Measurements from ENCODE around the gene IGFBP5. TPM values are rescaled to one million over a fixed set of nuclear protein-coding genes. Genes with fewer than 3 reads are reported as not detected.

The IGFBP5 gene
- total and polyA plus RNA-seq, 10 of the 15 experiments (the other 5 are each of a cell fraction or from before 2014, with no cell fraction given) = 2.8 TPM; not detected in 9

DNA sequence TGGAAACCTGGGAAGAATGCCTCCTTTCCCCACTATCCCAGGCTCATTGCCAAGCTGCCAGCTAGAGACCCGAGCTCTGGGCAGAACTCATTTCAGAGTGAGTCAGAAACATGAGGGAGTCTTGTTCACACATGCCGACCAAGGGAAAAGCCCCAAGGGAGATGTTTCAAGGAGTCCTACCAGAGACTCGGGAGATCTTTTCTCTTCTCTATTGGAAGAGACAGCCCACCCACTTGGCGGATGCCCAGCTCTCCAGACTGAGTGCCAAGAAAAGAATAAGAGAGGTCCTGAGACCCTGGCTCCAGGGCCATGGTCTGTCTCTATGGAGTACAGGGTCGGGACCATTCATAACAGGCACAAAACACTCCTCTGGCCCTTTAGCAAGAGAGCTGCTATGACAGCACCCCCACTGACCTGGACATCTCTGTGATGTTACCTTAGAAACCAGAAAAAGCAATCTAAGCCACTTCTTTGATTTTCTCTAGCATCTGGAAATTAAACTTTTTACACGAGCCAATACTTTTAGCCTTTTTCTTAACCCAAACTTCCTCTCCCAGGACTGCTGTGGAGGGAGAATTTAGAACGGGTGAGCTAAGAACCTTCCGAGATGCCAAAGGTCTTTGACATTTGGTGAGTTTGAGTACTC lies 18.5 kb upstream of the IGFBP5 start (continued):
- TF ChIP-seq, protein P1, sequence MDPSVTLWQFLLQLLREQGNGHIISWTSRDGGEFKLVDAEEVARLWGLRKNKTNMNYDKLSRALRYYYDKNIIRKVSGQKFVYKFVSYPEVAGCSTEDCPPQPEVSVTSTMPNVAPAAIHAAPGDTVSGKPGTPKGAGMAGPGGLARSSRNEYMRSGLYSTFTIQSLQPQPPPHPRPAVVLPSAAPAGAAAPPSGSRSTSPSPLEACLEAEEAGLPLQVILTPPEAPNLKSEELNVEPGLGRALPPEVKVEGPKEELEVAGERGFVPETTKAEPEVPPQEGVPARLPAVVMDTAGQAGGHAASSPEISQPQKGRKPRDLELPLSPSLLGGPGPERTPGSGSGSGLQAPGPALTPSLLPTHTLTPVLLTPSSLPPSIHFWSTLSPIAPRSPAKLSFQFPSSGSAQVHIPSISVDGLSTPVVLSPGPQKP (IDR thresholded peaks at IDR 0.05; ENCODE audit: low read depth, low read length) = no peak
- TF ChIP-seq, protein P2, sequence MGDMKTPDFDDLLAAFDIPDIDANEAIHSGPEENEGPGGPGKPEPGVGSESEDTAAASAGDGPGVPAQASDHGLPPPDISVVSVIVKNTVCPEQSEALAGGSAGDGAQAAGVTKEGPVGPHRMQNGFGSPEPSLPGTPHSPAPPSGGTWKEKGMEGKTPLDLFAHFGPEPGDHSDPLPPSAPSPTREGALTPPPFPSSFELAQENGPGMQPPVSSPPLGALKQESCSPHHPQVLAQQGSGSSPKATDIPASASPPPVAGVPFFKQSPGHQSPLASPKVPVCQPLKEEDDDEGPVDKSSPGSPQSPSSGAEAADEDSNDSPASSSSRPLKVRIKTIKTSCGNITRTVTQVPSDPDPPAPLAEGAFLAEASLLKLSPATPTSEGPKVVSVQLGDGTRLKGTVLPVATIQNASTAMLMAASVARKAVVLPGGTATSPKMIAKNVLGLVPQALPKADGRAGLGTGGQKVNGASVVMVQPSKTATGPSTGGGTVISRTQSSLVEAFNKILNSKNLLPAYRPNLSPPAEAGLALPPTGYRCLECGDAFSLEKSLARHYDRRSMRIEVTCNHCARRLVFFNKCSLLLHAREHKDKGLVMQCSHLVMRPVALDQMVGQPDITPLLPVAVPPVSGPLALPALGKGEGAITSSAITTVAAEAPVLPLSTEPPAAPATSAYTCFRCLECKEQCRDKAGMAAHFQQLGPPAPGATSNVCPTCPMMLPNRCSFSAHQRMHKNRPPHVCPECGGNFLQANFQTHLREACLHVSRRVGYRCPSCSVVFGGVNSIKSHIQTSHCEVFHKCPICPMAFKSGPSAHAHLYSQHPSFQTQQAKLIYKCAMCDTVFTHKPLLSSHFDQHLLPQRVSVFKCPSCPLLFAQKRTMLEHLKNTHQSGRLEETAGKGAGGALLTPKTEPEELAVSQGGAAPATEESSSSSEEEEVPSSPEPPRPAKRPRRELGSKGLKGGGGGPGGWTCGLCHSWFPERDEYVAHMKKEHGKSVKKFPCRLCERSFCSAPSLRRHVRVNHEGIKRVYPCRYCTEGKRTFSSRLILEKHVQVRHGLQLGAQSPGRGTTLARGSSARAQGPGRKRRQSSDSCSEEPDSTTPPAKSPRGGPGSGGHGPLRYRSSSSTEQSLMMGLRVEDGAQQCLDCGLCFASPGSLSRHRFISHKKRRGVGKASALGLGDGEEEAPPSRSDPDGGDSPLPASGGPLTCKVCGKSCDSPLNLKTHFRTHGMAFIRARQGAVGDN (IDR thresholded peaks at IDR 0.05) = no peak
- TF ChIP-seq, protein P3, sequence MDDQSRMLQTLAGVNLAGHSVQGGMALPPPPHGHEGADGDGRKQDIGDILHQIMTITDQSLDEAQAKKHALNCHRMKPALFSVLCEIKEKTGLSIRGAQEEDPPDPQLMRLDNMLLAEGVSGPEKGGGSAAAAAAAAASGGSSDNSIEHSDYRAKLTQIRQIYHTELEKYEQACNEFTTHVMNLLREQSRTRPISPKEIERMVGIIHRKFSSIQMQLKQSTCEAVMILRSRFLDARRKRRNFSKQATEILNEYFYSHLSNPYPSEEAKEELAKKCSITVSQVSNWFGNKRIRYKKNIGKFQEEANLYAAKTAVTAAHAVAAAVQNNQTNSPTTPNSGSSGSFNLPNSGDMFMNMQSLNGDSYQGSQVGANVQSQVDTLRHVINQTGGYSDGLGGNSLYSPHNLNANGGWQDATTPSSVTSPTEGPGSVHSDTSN (IDR thresholded peaks at IDR 0.05; ENCODE audit: insufficient replicate concordance, low read depth, low read length) = no peak

DNA sequence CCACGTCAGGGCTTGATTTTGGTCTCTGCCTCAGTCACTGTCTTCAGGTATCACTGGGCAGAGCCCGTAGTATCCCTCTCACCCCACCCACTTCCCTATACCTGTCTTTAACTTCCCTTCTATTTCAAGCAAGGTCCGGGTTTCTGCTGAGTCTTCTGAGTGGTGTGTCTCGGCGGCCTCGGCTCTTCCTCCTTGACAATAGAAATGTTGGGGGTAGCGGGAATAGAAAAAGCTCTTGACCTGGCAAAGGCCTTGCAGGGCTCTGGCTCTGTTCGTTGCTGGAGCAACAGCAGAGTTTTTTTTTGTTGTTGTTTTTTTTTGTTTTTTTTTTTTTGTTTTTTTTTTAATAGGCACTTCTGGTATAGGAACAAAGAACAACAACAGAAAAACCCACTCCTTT lies 16.0 kb upstream of the IGFBP5 start:
- no peaks in the 10 kb centered on the region for H4K20me1 ChIP-seq (ENCODE audit: control insufficient read depth, insufficient read depth)
- no TSS peak for BruUV-seq (replicated peaks)
- ChIA-PET POLR2A (no interaction called here), RAD21 (ENCODE audit: unreplicated experiment) (no interaction called here), SMC1A (ENCODE audit: uncharacterized antibody, unreplicated experiment) (no interaction called here), CTCF (no interaction called here)
- TF ChIP-seq MXI1 (IDR thresholded peaks at IDR 0.05; ENCODE audit: low read depth, low read length) (no peak), CEBPB (IDR thresholded peaks at IDR 0.05; ENCODE audit: borderline replicate concordance in 1 of 2, low read depth in 2 of 2, low read length in 2 of 2) (no peak), RAD21 (IDR thresholded peaks at IDR 0.05; ENCODE audit: insufficient read depth, low read depth, low read length) (no peak), SUZ12 (IDR thresholded peaks at IDR 0.05; ENCODE audit: unreplicated experiment) (no peak)
- in situ Hi-C loops (cut with MboI) = no loop called here
- no peaks in the 10 kb centered on the region for H3K79me2 ChIP-seq (ENCODE audit: control insufficient read depth, insufficient read depth, low read length)
- H3K9me3 ChIP-seq (replicated peaks; ENCODE audit: control insufficient read depth, insufficient read depth, low read length) = no peaks in the 10 kb centered on the region; the same call in 2 of the 3 replicates
- H3K4me1 ChIP-seq (ENCODE audit: control insufficient read depth, insufficient read depth, low read length) = no peaks in the 10 kb centered on the region
- WGBS (ENCODE audit: insufficient coverage, insufficient replicate concordance, low lambda C conversion rate, missing lambda C conversion rate) = 36% methylated on average over 8 of the region's 8 CpGs
- H3K4me3 ChIP-seq = no peak overlapping the region
- H3K9ac ChIP-seq (ENCODE audit: control insufficient read depth, insufficient read depth, low read length) = no peak overlapping the region
- no peaks in the 10 kb centered on the region for H3K36me3 ChIP-seq (ENCODE audit: control insufficient read depth in 2 of 2, insufficient read depth in 2 of 2, low read length in 1 of 2)
- H3K27ac ChIP-seq (ENCODE audit: control insufficient read depth, insufficient read depth) = no peak overlapping the region
- peaks cover 2 to 5% of the 10 kb centered on the region in 2 experiments; a peak in 3 of 4 replicates for H3K27me3 ChIP-seq (replicated peaks in 1 of 2; ENCODE audit: control insufficient read depth in 2 of 2, insufficient read depth in 2 of 2, low read length in 1 of 2)
- FAIRE-seq (no peak), DNase-seq (ENCODE audit: low read depth, low spot score) (no peak), ATAC-seq (no peak)
- no peak overlapping the region for H2AFZ ChIP-seq (ENCODE audit: control insufficient read depth, low read depth, low read length)
- intact Hi-C loops (cut with micrococcal nuclease; ENCODE audit: unreplicated experiment) = no loop called here
- H3K4me2 ChIP-seq (ENCODE audit: control insufficient read depth, insufficient read depth) = no peak overlapping the region

Data from GM12878 (cell line).